Renal cortex interstitium (tissue), 11 donors: Measurements from ENCODE around the gene SFXN2. TPM values are rescaled to one million over a fixed set of nuclear protein-coding genes. Genes with fewer than 3 reads are reported as not detected.
"Not testable (repeated sequence)": the region's sequence is repeated elsewhere in the genome, so short reads cannot be mapped to it uniquely, and the experiment has no call there.

Experiments used
- DNase-seq, 11 donors: peaks; one replicate each; pipeline ENCODE4 v3.0.0-alpha.2; 2013; ENCODE audit warnings: low read depth in 9 of 11, low spot score in 4 of 11; ENCODE audit errors: extremely low read depth in 1 of 11
- polyA plus RNA-seq, 3 donors: library from polyadenylated mRNA; unstranded; fragments of 120-200 nt; gene quantifications; one replicate each; pipeline ENCODE4 v1.2.1, GENCODE V29; 2013; ENCODE audit not compliant: insufficient read length in 3 of 3

The SFXN2 gene
- polyA plus RNA-seq, 3 donors, result 52.6 to 61.8 (median 58.4) TPM

DNA sequence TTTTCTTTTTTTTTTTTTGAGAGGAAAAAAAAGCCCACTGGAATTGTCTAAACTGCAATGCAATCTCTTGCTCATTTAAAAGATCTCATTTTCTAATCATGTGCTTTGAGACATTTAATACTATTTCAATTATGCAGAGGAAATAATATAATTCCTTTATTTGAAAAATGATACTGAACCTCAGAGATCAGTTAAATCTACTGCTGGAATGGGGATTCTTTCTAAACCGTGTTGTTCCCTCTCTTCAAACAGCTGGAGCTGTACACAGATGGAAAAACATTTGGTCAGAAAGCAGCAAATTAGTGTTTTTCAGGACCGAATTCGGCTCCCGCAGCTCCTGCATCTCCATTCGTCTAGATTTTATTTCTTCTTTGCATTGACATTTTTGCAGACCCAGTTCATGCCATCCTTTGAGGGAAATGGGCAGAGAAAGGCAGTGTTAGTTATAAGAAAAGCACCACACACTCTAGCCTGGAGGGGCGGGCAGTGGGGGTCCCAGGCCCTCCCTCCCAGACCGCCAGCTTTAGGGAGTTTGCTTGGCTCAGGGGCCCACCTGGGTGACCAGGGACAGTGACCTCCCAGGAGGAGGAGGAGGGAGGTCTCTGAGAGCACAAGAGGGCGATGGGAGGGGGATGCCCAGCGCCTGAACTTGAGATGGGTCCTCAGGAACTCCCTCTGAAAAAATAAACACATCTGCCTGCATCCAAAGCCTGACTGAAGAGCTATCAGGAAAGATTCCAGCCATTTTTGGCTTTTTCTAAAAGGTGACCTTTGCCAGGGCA is 37.7 kb upstream of the SFXN2 start:
- no peak for DNase-seq

DNA sequence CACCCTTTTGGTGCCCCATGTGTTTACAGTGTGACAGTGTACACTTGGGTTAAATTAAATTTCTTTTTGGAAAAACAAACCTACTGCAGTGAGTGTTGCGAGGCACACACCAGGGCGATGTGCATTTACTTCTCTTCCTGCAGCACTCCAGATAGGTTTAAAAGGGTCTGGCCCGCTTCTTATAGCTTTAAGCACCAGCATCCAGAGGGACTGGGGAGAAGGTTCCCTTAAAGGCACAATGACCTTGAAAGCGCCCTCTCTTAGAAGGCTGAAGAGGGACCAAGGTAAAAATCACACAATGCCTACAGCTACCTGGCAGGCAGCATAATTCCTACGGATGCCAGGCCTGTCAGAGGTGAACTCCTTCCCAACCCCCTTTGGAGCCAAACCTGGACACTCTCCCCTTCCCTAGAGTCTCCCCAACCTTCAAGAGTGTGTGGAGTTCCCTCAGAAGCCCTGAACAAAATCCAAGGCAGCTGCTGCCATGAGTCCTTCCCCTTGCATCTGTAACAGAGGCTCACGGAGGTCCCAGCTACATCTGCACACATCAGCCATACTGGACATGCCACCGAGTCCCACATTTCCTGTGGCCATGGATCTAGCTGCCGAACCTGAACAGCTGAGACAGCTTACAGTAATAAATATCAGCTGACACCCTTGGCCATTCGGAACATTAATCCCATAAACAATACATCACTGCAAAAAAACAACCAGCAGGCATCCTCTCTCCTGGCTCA is 36.9 kb upstream of the SFXN2 start:
- DNase-seq, result no peak

DNA sequence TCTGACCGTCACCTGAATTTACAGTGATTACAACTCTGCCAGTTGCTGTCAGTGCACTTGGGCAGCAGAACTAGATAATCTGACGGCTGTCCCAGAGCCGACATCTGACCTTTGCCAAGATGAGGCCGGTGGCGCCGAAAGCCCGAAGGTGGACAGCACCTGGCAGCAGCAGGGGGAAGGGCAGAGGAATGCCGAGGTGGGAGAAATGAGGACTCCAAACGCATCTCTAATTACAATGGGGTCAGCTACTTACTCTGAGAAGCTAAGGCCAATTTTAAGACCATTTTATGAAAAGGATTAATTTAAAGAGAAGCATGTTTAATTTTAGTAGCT is 36.4 kb upstream of the SFXN2 start:
- DNase-seq, result no peak

GRCh38 chr10:102678842-102679289 is 35.6 kb upstream of the SFXN2 start:
- no peak for DNase-seq

- DNase-seq, result no peak
Measured at GRCh38 chr10:102679596-102679995, 34.8 kb upstream of the SFXN2 start.

GRCh38 chr10:102681696-102682095 is 32.7 kb upstream of the SFXN2 start:
- no peak for DNase-seq

DNA sequence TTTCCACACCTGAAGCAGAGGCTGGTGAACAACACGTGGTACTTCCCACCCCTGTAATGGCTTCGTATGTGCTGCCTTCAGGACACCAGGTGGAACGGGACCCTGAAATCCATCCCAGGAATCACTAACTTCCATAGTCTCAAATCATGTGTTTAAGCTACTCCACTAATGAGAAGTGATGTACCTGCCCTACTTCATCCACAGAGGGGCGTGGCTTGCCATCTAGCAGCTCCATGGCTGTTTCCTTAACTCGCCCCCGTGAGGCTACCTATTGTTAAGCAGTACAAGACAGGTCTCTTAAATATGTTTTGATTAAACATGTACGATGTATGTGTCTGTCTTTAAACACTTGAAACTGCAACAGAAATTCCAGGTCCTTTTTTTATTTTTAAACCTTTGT is 32.0 kb upstream of the SFXN2 start:
- no peak for DNase-seq

DNA sequence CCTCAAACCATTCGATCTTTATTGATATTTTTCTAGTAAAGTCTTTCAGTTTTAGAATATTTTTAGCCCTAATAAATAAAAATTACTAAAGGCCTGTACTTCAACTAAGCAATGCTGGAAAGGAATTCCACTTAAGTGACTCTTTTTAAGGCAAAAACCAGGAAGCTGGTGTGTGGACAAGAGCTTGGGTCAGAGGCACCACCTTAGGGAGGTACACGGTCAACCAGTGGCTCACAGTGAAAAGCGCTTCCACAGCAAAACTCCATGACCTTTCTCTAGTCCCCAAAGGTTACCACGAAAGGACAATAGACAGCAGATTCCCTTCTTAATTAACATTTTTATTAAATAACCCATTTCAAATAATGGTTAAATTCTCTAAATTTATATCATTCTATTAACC is 31.5 kb upstream of the SFXN2 start:
- no peak for DNase-seq

DNA sequence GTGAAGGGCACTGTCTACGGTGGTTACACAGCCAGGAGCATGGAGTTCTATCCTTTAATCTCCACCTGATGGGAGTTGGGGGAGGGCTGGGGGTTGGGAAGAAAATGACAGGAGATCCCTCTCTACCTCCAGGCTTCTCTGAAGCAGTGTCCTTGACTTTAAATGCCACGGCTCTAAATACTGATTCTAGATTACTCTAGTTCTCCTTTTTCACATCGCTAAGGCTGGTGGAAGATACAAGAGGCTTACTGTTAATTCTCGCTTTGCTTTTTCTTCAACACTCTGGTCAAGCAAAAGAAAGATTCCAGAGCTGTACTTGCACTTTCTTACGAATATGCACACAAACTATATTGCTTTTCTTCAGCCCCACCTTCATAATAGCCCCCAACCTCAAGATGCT is 30.7 kb upstream of the SFXN2 start:
- DNase-seq, result no peak

- DNase-seq, result no peak
Measured at GRCh38 chr10:102691285-102692066, 23.0 kb upstream of the SFXN2 start.

DNA sequence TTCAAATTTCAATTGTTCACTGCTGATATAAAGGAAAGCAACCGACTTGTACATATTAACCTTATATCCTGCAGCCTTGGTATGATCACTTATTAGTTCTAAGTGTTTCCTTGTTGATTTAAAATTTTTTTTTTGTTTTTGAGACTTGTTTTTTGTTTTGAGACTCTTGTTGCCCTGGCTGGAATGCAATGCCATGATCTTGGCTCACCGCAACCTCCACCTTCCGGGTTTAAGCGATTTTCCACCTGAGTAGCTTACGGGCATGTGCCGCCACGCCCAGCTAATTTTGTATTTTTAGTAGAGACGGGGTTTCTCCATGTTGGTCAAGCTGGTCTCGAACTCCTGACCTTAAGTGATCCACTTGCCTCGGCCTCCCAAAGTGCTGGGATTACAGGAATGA is 19.0 kb upstream of the SFXN2 start:
- DNase-seq, result not testable (repeated sequence)

GRCh38 chr10:102696736-102697135 is 17.7 kb upstream of the SFXN2 start:
- DNase-seq, result no peak

DNA sequence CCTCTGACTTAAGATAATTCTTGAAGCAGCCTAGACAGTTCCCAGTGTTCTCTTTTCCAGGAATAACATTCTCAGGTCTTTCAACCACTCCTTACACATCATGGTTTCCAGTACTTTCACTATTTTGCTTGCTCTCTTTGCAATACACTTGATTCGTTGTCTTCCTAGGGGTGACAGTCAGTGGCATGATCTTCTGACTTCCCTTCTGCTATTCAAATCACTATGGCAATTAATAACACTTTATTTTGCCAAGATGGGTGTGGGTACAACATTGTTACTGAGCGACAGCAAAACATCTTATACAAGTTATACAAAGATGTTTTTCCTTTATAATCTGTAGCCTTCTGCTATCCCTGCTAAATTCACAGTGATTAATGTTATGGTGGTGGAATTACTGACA is 15.5 kb upstream of the SFXN2 start:
- DNase-seq, result no peak

GRCh38 chr10:102701272-102701671 is 13.2 kb upstream of the SFXN2 start:
- no peak for DNase-seq

DNA sequence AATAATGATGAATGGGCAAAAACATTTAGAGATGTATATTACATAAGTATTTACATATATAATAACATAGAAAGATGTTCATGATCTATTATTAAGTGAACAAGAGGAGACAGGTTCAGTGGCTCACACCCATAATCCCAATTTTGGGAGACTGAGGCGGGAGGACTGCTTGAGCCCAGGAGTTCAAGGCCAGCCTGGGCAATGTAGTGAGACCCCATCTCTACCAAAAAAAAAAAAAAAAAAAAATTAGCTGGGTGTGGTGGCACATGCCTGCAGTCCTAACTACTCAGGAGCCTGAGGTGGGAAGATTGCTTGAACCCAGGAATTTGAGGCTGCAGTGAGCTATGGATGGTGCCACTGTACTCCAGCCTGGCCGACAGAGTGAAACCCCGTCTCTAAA is 12.6 kb upstream of the SFXN2 start:
- no peak for DNase-seq

DNA sequence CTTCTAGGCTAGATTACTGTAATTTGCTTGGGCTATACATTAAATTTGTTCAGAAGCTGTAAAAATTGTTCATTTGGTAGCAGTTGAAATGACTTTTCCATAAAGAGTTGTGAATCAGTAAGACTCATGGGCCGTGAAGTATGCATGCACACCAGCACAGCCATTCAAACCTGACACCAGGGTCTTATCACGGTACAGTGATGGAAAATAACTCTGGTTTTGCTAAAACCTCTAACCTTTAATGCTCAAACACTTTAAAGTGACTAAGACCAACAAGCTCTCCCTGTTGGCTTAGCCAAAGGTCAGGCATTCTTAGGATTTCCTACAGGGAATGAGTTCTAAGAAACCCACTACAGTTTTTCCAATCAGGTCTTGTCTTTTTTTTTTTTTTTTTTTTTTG is 11.7 kb upstream of the SFXN2 start:
- DNase-seq, result no peak

DNA sequence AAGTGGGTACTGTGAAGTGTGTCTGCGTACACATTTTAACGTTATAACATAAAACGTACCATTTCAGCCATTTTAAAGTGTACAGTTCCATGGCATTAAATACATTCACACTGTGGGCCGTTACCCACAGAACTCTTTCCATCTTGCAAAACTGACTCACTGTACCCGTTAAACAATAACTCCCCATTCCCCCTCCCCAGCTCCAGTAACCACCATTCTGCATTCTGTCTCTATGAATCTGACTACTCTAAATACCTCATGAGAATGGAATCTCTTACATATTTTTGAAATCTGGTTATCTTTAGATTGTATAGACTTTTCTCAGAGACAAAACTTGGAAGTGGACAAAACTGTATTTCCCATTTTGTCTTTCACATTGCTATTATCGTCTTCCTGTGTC is 9.5 kb upstream of the SFXN2 start:
- no peak for DNase-seq

DNA sequence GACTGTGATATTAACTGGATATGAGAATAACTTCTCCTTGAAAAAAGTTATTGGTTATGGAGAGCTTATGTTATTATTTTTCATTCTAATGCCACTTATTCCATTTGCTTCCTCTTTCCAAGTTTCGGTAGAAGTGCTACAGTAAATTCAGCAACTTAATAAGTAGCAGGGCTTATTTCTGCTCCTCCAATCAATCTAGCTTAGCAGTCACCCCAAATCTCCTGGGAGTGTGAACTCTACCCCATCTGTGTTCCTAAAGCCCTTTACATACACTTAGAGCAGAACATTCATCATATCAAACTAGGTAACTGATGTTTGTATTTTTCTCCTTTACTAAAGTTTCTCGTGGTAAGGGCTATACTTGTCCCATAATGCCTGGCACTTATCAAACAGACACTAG is 8.9 kb upstream of the SFXN2 start:
- DNase-seq, result no peak

DNA sequence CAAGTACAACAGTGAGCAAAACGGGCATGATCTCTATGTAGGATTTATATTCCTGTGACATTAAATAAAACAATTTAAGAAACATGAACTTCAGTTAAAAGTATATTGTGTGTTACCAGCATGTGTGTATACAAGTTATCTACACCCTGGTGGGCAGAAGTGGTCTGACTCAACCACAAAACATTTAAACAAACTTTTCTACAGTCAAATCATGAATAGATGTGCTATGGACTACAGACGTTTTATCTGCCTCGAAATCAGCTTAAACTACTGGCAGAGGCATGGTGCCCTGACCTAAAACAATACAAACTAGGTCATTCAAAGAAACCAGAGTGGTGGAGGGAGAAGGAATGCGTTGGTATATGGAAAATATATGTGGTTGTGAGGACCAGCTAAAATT is 3.8 kb upstream of the SFXN2 start:
- DNase-seq, result no peak

GRCh38 chr10:102712089-102712488 is 2.3 kb upstream of the SFXN2 start:
- no peak for DNase-seq
